Right lobe of liver (tissue), 6 donors: ENCODE data around the gene SURF6. TPM values are rescaled to one million over a fixed set of nuclear protein-coding genes. Genes with fewer than 3 reads are reported as not detected.

Experiments
- ATAC-seq, 4 donors: fragments of 200-7000 bp; cut with Tn5 transposase; one replicate each; pipeline ENCODE4 v1.9.1; 2020; ENCODE audit warnings: mild to moderate bottlenecking in 4 of 4, moderate library complexity in 4 of 4
- DNase-seq, 3 donors: peaks; one replicate each; pipeline ENCODE4 v3.0.0-alpha.2; 2020
- H3K27ac ChIP-seq, 3 donors: fragments of 200-600 bp; one replicate each; pipeline ENCODE4 v1.8.0; 2022
- H3K27me3 ChIP-seq, 2 donors: fragments of 200-600 bp; one replicate each; pipeline ENCODE4 v1.8.0; 2022
- H3K36me3 ChIP-seq, 4 donors: fragments of 200-600 bp; sonication (generic) in 1 of 4; one replicate each; pipeline versions ENCODE4 v1.5.1 to v1.8.0; 2017 to 2022; ENCODE audit warnings: control low read depth in 1 of 4
- H3K4me1 ChIP-seq, 4 donors: fragments of 200-600 bp; sonication (generic) in 1 of 4; one replicate each; pipeline versions ENCODE4 v1.5.1 to v1.8.0; 2017 to 2022; ENCODE audit warnings: control low read depth in 1 of 4
- H3K4me3 ChIP-seq, 3 donors: fragments of 200-600 bp; one replicate each; pipeline ENCODE4 v1.8.0; 2022
- H3K9me3 ChIP-seq, 4 donors: fragments of 200-600 bp; sonication (generic) in 1 of 4; one replicate each; pipeline versions ENCODE4 v1.5.1 to v1.8.0; 2017 to 2022; ENCODE audit warnings: control low read depth in 1 of 4
- CTCF ChIP-seq, 4 donors: fragments of 200-600 bp in 3 of 4; fragments of 450-650 bp in 1 of 4; IDR thresholded peaks; one replicate each; pipeline versions ENCODE4 v1.5.1 to v1.8.0; 2016 to 2022; ENCODE audit warnings: antibody characterized with exemption in 4 of 4, mild to moderate bottlenecking in 2 of 4
- POLR2A ChIP-seq: fragments of 450-650 bp; IDR thresholded peaks from one replicate; pipeline ENCODE4 v1.6.1; 2017; ENCODE audit warnings: antibody characterized with exemption, mild to moderate bottlenecking
- WGBS: methylation state at CpG from one replicate; pipeline ENCODE4 v1.1.6; 2018; ENCODE audit warnings: low coverage, low lambda C conversion rate; ENCODE audit not compliant: insufficient coverage; ENCODE audit errors: missing lambda C conversion rate; 5-methylcytosine and 5-hydroxymethylcytosine counted together
- intact Hi-C, 2 donors: fragments of 100-400 bp; cut with DNase I; formaldehyde crosslinking; loops; one replicate each; pipeline versions ENCODE4 v1.11.2 to v1.14.1; 2022
- total RNA-seq, 6 experiments: library from RNA; depleted of rRNA in 2 of 6; stranded (reverse); fragments of >200 nt in 2 of 6; fragmentation: NEBNext Ultra II Directional in 3 of 6; extraction: Animal tissue kit (Norgen Biotek cat#: 25700) in 3 of 6; gene quantifications; one replicate each; pipeline versions ENCODE4 v1.1.0 to v1.2.4, GENCODE V29; 2016 to 2023
- donor health status: DM: no; HTN: yes; CAD: no.
- donor health status: DM: no; HTN: no; CAD: no.
- donor health status: DM: no; HTN: no; CAD: no.
- donor health status: DM: no; HTN: yes; CAD: no.
- donor health status: DM: no; HTN: yes; CAD: no.

SURF6 gene
- total RNA-seq, 6 experiments from 2014 or later = 5.8 to 8.8 (median 7.6) TPM

GRCh38 chr9:133367221-133367620, 31.2 kb upstream of the SURF6 start:
- Histone ChIP-seq H3K36me3 (peaks cover 0 to 59% (median 40%) of the 10 kb centered on the region in 4 donors), H3K27ac (no peak overlapping the region), H3K4me1 (peaks cover 0 to 45% (median 26%) of the 10 kb centered on the region in 4 donors), H3K27me3 (no peaks in the 10 kb centered on the region), H3K4me3 (no peak overlapping the region), H3K9me3 (no peaks in the 10 kb centered on the region)
- DNase-seq (no peak), ATAC-seq (no peak)
- intact Hi-C loops = no loop called here
- 80% methylated on average over 1 of the region's 22 CpGs for WGBS
- TF ChIP-seq CTCF (IDR thresholded peaks at IDR 0.05) (no peak), POLR2A (no peak)

GRCh38 chr9:133366435-133366834, 30.4 kb upstream of the SURF6 start:
- WGBS = 100% methylated on average over 1 of the region's 11 CpGs
- peaks cover 0 to 37% (median 20%) of the 10 kb centered on the region in 4 donors for H3K4me1 ChIP-seq

GRCh38 chr9:133362359-133363044, 26.5 kb upstream of the SURF6 start:
- H3K9me3 ChIP-seq = no peaks in the 10 kb centered on the region
- no peak overlapping the region for H3K27ac ChIP-seq
- ATAC-seq = no peak
- intact Hi-C loops = no loop called here
- peaks cover 0 to 75% (median 46%) of the 10 kb centered on the region in 4 donors for H3K36me3 ChIP-seq
- 80% methylated on average over 8 of the region's 15 CpGs for WGBS
- DNase-seq = no peak
- no peaks in the 10 kb centered on the region for H3K27me3 ChIP-seq
- H3K4me3 ChIP-seq = no peak overlapping the region
- no peaks in the 10 kb centered on the region for H3K4me1 ChIP-seq
- TF ChIP-seq POLR2A (no peak), CTCF (IDR thresholded peaks at IDR 0.05) (no peak)

More at GRCh38 chr9:133366435-133366834, 30.4 kb upstream of the SURF6 start:
- no peak for DNase-seq
- TF ChIP-seq POLR2A (no peak), CTCF (IDR thresholded peaks at IDR 0.05) (no peak)
- no peaks in the 10 kb centered on the region for H3K9me3 ChIP-seq
- intact Hi-C loops = no loop called here
- no peak overlapping the region for H3K27ac ChIP-seq
- no peak for ATAC-seq
- no peaks in the 10 kb centered on the region for H3K27me3 ChIP-seq
- peaks cover 0 to 66% (median 44%) of the 10 kb centered on the region in 4 donors for H3K36me3 ChIP-seq
- H3K4me3 ChIP-seq = no peak overlapping the region

GRCh38 chr9:133361507-133362092, 25.6 kb upstream of the SURF6 start:
- Histone ChIP-seq H3K4me1 (peaks cover 0 to 6% (median 0%) of the 10 kb centered on the region in 4 donors), H3K27me3 (no peaks in the 10 kb centered on the region), H3K36me3 (peaks cover 0 to 66% (median 39%) of the 10 kb centered on the region in 4 donors), H3K9me3 (no peaks in the 10 kb centered on the region), H3K4me3 (no peak overlapping the region), H3K27ac (no peak overlapping the region)
- ATAC-seq (no peak), DNase-seq (no peak)
- TF ChIP-seq POLR2A (no peak), CTCF (IDR thresholded peaks at IDR 0.05) (no peak)
- 55% methylated on average over 4 of the region's 13 CpGs for WGBS
- intact Hi-C loops = no loop called here
